SK-N-SH (cell line): ENCODE measurements around the gene MCC.

Experiments
- EP300 ChIP-seq, 2 experiments: IDR thresholded peaks; 2 replicates each; pipeline versions ENCODE4 v1.4.0 to v1.6.1; 2012; ENCODE audit warnings: borderline replicate concordance in 1 of 2, low read depth in 1 of 2, low read length in 1 of 2
- FOXJ3 ChIP-seq: sonication (generic); formaldehyde crosslinking; IDR thresholded peaks from 2 replicates; pipeline ENCODE4 v1.5.1; 2020; ENCODE audit warnings: mild to moderate bottlenecking, missing genetic modification reagents
- MAX ChIP-seq: IDR thresholded peaks from 2 replicates; pipeline ENCODE4 v1.4.0; 2012; ENCODE audit warnings: low read depth
- NFIC ChIP-seq: IDR thresholded peaks from 2 replicates; pipeline ENCODE4 v1.4.0; 2012; ENCODE audit warnings: borderline replicate concordance
- PBX3 ChIP-seq: IDR thresholded peaks from 2 replicates; pipeline ENCODE4; 2012
- TEAD4 ChIP-seq: IDR thresholded peaks from 2 replicates; pipeline ENCODE4 v1.4.0; 2012; ENCODE audit warnings: mild to moderate bottlenecking, borderline replicate concordance; ENCODE audit not compliant: insufficient read depth
- USF2 ChIP-seq: fragments of 150-350 bp; IDR thresholded peaks from 2 replicates; pipeline ENCODE4 v1.6.1; 2017; ENCODE audit warnings: antibody characterized with exemption, low read length, low read depth, borderline replicate concordance
- YY1 ChIP-seq: IDR thresholded peaks from 2 replicates; pipeline ENCODE4 v1.4.0; 2012; ENCODE audit warnings: low read depth, mild to moderate bottlenecking
- ZBTB33 ChIP-seq: IDR thresholded peaks from 2 replicates; pipeline ENCODE4 v1.4.0; 2012; ENCODE audit warnings: low read depth, borderline replicate concordance
- TF ChIP-seq, protein P1 (sequence below): fragments of 200-600 bp; sonication (generic); IDR thresholded peaks from 2 replicates; pipeline ENCODE4 v1.6.1; 2017; ENCODE audit warnings: antibody characterized with exemption, mild to moderate bottlenecking, moderate library complexity
- TF ChIP-seq, protein P2 (sequence below): IDR thresholded peaks from 2 replicates; pipeline ENCODE4 v1.6.1; 2012; ENCODE audit warnings: mild to moderate bottlenecking, low read depth, low read length, moderate library complexity

DNA sequence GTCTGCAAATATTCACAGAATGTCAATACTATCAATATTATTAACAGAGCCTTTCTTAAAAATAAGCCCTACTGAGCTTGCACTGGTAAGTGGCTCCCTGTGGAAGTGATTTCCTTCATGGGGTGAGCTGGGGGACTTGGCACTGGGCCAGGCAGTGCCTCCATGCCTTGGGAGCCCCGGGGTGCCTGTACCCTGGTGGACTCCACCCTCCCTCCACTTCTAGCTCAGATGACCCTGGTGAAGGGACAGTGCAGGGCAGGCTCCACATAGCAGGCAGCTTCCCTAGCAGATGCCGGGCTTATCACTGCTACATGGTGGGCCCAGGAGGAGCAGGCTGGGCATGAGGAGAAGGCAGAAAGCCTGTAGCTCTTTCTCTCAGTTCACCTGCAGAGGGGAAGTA is 392.4 kb downstream of the MCC start:
- TF ChIP-seq, protein P1, sequence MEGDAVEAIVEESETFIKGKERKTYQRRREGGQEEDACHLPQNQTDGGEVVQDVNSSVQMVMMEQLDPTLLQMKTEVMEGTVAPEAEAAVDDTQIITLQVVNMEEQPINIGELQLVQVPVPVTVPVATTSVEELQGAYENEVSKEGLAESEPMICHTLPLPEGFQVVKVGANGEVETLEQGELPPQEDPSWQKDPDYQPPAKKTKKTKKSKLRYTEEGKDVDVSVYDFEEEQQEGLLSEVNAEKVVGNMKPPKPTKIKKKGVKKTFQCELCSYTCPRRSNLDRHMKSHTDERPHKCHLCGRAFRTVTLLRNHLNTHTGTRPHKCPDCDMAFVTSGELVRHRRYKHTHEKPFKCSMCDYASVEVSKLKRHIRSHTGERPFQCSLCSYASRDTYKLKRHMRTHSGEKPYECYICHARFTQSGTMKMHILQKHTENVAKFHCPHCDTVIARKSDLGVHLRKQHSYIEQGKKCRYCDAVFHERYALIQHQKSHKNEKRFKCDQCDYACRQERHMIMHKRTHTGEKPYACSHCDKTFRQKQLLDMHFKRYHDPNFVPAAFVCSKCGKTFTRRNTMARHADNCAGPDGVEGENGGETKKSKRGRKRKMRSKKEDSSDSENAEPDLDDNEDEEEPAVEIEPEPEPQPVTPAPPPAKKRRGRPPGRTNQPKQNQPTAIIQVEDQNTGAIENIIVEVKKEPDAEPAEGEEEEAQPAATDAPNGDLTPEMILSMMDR = no peak
- TF ChIP-seq PBX3 = no peak
- no peak for TF ChIP-seq MAX
- TF ChIP-seq USF2 = no peak
- TF ChIP-seq FOXJ3 (CRISPR knock-in tag) = no peak
- TF ChIP-seq TEAD4 = no peak
- TF ChIP-seq, protein P2, sequence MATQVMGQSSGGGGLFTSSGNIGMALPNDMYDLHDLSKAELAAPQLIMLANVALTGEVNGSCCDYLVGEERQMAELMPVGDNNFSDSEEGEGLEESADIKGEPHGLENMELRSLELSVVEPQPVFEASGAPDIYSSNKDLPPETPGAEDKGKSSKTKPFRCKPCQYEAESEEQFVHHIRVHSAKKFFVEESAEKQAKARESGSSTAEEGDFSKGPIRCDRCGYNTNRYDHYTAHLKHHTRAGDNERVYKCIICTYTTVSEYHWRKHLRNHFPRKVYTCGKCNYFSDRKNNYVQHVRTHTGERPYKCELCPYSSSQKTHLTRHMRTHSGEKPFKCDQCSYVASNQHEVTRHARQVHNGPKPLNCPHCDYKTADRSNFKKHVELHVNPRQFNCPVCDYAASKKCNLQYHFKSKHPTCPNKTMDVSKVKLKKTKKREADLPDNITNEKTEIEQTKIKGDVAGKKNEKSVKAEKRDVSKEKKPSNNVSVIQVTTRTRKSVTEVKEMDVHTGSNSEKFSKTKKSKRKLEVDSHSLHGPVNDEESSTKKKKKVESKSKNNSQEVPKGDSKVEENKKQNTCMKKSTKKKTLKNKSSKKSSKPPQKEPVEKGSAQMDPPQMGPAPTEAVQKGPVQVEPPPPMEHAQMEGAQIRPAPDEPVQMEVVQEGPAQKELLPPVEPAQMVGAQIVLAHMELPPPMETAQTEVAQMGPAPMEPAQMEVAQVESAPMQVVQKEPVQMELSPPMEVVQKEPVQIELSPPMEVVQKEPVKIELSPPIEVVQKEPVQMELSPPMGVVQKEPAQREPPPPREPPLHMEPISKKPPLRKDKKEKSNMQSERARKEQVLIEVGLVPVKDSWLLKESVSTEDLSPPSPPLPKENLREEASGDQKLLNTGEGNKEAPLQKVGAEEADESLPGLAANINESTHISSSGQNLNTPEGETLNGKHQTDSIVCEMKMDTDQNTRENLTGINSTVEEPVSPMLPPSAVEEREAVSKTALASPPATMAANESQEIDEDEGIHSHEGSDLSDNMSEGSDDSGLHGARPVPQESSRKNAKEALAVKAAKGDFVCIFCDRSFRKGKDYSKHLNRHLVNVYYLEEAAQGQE = no peak
- TF ChIP-seq YY1 = no peak
- TF ChIP-seq EP300 (IDR thresholded peaks at IDR 0.05; ENCODE audit: borderline replicate concordance in 1 of 2, low read depth in 1 of 2, low read length in 1 of 2) = no peak
- TF ChIP-seq ZBTB33 = no peak
- no peak for TF ChIP-seq NFIC
